Progenitor cell of endocrine pancreas (in vitro differentiated cells): ENCODE measurements around the gene CDC6. TPM values are rescaled to one million over a fixed set of nuclear protein-coding genes. Genes with fewer than 3 reads are reported as not detected.

ENCODE experiments used
- DNase-seq: peaks from one replicate; pipeline ENCODE4 v3.0.0; 2021; ENCODE audit warnings: low spot score; ENCODE audit not compliant: unreplicated experiment
- H3K27ac Mint-ChIP-seq: 2 replicates; pipeline ENCODE4 v1.8.0; 2021; ENCODE audit warnings: mild to moderate bottlenecking, moderate library complexity, mixed read lengths
- H3K27me3 Mint-ChIP-seq: 2 replicates; pipeline ENCODE4 v1.8.0; 2021; ENCODE audit warnings: mixed read lengths
- H3K36me3 Mint-ChIP-seq: 2 replicates; pipeline ENCODE4 v1.8.0; 2022; ENCODE audit warnings: mixed read lengths; ENCODE audit not compliant: insufficient read depth
- H3K4me1 Mint-ChIP-seq: 2 replicates; pipeline ENCODE4 v1.8.0; 2021; ENCODE audit warnings: low read depth, mixed read lengths
- H3K4me3 Mint-ChIP-seq: 2 replicates; pipeline ENCODE4 v1.8.0; 2021; ENCODE audit warnings: low read depth, mild to moderate bottlenecking, moderate library complexity, mixed read lengths
- H3K9me3 Mint-ChIP-seq: 2 replicates; pipeline ENCODE4 v1.8.0; 2021; ENCODE audit warnings: low read depth, mixed read lengths
- CTCF ChIP-seq: fragments of 200-600 bp; sonication (generic); IDR thresholded peaks from one replicate; pipeline ENCODE4 v1.5.0; 2021; ENCODE audit warnings: antibody characterized with exemption, mild to moderate bottlenecking; ENCODE audit not compliant: unreplicated experiment
- total RNA-seq: library from RNA; stranded (reverse); gene quantifications from 2 replicates; pipeline ENCODE4 v1.2.1, GENCODE V29; 2021

CDC6 gene
- total RNA-seq, 1 donor from 2014 or later, result 35.7 TPM

GRCh38 chr17:40325156-40326013 is 37.7 kb downstream of the CDC6 start:
- no peak overlapping the region for H3K4me3 Mint-ChIP-seq
- no peak for DNase-seq
- H3K27ac Mint-ChIP-seq, result no peak overlapping the region
- peaks cover 38% of the 10 kb centered on the region for H3K4me1 Mint-ChIP-seq
- peaks cover 2% of the 10 kb centered on the region for H3K36me3 Mint-ChIP-seq
- no peak for TF ChIP-seq CTCF
- no peaks in the 10 kb centered on the region for H3K27me3 Mint-ChIP-seq
- H3K9me3 Mint-ChIP-seq, result no peaks in the 10 kb centered on the region

GRCh38 chr17:40326014-40326831 is 38.5 kb downstream of the CDC6 start:
- Mint-ChIP-seq H3K27me3 (no peaks in the 10 kb centered on the region), H3K4me1 (peaks cover 39% of the 10 kb centered on the region), H3K9me3 (no peaks in the 10 kb centered on the region), H3K4me3 (no peak overlapping the region), H3K27ac (no peak overlapping the region), H3K36me3 (peaks cover 3% of the 10 kb centered on the region)
- no peak for TF ChIP-seq CTCF
- DNase-seq, result no peak

GRCh38 chr17:40326832-40327199 is 39.1 kb downstream of the CDC6 start:
- H3K4me1 Mint-ChIP-seq, result peaks cover 42% of the 10 kb centered on the region
- no peak overlapping the region for H3K4me3 Mint-ChIP-seq
- H3K36me3 Mint-ChIP-seq, result peaks cover 4% of the 10 kb centered on the region
- peak overlapping the region; percentile 37 for H3K27ac Mint-ChIP-seq
- DNase-seq, result no peak
- H3K9me3 Mint-ChIP-seq, result no peaks in the 10 kb centered on the region
- no peak for TF ChIP-seq CTCF
- no peaks in the 10 kb centered on the region for H3K27me3 Mint-ChIP-seq

- Mint-ChIP-seq H3K4me3 (no peak overlapping the region), H3K4me1 (peaks cover 41% of the 10 kb centered on the region), H3K36me3 (peaks cover 4% of the 10 kb centered on the region), H3K27me3 (no peaks in the 10 kb centered on the region), H3K27ac (peak overlapping the region; percentile 37), H3K9me3 (no peaks in the 10 kb centered on the region)
- no peak for TF ChIP-seq CTCF
- no peak for DNase-seq
Measured at GRCh38 chr17:40327244-40327729, 39.6 kb downstream of the CDC6 start.

GRCh38 chr17:40327735-40328385 is 40.2 kb downstream of the CDC6 start:
- H3K27ac Mint-ChIP-seq, result no peak overlapping the region

More at GRCh38 chr17:40327735-40328385, 40.2 kb downstream of the CDC6 start:
- Mint-ChIP-seq H3K9me3 (no peaks in the 10 kb centered on the region), H3K4me3 (no peak overlapping the region), H3K27me3 (no peaks in the 10 kb centered on the region), H3K36me3 (peaks cover 4% of the 10 kb centered on the region), H3K4me1 (peaks cover 40% of the 10 kb centered on the region)
- no peak for DNase-seq
- TF ChIP-seq CTCF, result no peak
